GM12892 (cell line): ENCODE data around the gene PADI1. TPM values are rescaled to one million over a fixed set of nuclear protein-coding genes. Genes with fewer than 3 reads are reported as not detected.

Experiments
- DNase-seq: peaks from one replicate; pipeline ENCODE4 v3.0.0; 2011; ENCODE audit not compliant: insufficient read length
- FAIRE-seq: peaks from 2 replicates; lab custom pipeline; 2011; peaks lifted over from hg19 to GRCh38; lab: Jason Lieb, UNC
- POLR2A ChIP-seq: IDR thresholded peaks from 2 replicates; pipeline ENCODE4 v1.6.1; 2011; ENCODE audit warnings: low read depth, low read length, control low read depth
- POLR2AphosphoS5 ChIP-seq: IDR thresholded peaks from 2 replicates; pipeline ENCODE4 v1.6.1; 2011; ENCODE audit warnings: low read depth, low read length, control low read depth
- TAF1 ChIP-seq: IDR thresholded peaks from 2 replicates; pipeline ENCODE4 v1.6.1; 2011; ENCODE audit warnings: low read depth, mild to moderate bottlenecking, control low read depth, low read length, borderline replicate concordance
- polyA plus RNA-seq: library from polyadenylated mRNA; unstranded; fragments of >200 nt; gene quantifications from one replicate; pipeline ENCODE4 v1.2.1, GENCODE V29; 2012; ENCODE audit warnings: missing spikeins, inconsistent platforms; ENCODE audit not compliant: missing spikeins

PADI1 gene, protein sequence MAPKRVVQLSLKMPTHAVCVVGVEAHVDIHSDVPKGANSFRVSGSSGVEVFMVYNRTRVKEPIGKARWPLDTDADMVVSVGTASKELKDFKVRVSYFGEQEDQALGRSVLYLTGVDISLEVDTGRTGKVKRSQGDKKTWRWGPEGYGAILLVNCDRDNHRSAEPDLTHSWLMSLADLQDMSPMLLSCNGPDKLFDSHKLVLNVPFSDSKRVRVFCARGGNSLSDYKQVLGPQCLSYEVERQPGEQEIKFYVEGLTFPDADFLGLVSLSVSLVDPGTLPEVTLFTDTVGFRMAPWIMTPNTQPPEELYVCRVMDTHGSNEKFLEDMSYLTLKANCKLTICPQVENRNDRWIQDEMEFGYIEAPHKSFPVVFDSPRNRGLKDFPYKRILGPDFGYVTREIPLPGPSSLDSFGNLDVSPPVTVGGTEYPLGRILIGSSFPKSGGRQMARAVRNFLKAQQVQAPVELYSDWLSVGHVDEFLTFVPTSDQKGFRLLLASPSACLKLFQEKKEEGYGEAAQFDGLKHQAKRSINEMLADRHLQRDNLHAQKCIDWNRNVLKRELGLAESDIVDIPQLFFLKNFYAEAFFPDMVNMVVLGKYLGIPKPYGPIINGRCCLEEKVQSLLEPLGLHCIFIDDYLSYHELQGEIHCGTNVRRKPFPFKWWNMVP
- not detected for polyA plus RNA-seq

DNA sequence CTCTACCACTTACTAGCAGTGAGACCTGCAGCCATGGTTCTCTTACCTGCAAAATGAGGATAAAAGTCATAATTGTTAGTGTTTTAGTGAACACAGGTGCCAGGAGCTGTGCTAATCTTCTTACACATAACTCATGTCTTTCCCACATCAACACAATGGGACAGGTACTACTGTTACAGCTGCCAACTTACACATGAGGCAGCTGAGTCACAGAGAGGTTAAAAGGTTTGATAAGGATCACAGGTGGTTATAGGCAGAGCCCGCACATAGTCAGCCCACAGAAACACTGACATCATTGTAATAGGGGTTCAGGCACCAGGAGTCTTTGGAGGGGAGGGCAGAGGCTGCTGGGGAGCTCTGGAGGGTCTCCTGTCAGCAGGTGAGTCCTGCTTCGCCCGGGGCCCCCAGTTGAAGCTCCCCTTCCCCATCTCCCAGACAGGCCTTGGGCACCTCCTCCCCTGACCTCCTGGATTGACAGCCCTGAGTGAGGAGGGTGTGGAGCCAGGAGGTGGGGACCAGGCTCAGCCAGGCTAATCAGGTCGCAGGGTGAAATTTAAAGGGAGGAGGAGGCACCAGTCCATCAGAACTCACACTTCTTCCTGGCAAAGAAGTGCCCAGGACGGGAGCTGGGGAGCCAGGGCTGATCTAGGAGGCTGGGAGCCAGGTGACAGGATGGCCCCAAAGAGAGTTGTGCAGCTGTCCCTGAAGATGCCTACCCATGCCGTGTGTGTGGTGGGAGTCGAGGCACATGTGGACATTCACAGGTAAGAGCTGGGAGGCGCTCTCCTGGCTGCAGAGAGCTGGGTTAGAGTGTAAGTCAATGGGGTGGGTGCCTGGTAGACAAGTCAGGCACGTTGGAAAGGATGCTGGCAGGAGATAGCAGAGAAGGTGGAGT is at the start of gene PADI1:
Gene PADI1 (plus strand): TSS at position 583 of the 895 bp plus-strand sequence. CDS start 90 bp downstream, at position 673.
- FAIRE-seq (peak; percentile 5), DNase-seq (no peak)
- TF ChIP-seq POLR2A: no peak
- TF ChIP-seq TAF1: no peak
- TF ChIP-seq POLR2AphosphoS5: no peak

DNA sequence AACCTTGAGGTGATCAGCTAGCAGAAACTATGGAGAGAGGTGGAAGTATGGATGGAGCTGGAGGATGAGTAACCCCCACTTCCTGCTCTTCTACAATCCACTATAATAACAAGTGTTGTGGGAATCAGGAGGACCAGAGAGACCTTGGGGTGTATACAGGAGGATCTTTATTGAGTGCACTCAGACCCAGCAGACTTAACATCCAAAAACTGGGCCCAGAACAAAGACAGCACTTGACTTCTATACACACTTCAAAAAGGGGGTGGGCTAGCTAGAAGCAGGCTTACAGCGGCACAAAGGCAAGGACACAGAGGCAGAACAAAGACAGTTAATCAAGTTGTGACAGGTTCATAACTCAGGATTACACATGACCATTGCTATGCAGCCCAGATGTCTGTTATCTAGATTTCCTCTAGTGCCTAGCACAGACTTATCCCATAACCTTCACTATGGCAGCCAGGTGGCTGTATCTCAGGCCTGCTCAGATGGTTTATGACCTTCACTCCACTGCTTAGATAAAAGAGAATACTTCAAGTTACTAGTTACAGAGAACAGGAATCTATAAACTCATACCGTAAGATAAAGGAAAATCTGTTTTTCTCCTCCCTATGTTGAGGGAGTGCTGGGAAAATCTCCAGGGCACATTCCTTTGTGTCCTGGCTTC is 49.5 kb upstream of the PADI1 start:
- TF ChIP-seq POLR2A: no peak
- TF ChIP-seq POLR2AphosphoS5: no peak
- TF ChIP-seq TAF1: no peak
- FAIRE-seq: no peak
- DNase-seq: no peak

DNA sequence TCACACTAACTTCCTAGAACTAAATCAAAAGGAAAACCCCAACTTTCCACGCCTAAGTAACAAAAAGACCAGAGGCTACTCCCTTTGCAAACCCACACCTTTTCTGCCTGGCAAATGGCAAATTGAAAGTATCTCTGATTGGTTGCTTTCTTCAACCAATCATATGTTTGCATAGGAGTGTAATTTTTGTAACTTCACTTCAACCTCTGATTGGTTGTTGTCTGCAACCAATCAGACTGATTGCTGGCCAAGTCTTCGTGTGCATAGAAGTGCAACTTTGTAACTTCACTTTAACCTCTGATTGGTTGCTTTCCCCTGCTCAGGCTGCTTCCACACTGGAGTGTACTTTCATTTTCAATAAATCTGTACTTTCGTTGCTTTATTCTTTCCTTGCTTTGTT is 48.8 kb upstream of the PADI1 start:
- no peak for TF ChIP-seq POLR2A
- no peak for TF ChIP-seq POLR2AphosphoS5
- no peak for TF ChIP-seq TAF1
- FAIRE-seq (peak; percentile 86), DNase-seq (no peak)

DNA sequence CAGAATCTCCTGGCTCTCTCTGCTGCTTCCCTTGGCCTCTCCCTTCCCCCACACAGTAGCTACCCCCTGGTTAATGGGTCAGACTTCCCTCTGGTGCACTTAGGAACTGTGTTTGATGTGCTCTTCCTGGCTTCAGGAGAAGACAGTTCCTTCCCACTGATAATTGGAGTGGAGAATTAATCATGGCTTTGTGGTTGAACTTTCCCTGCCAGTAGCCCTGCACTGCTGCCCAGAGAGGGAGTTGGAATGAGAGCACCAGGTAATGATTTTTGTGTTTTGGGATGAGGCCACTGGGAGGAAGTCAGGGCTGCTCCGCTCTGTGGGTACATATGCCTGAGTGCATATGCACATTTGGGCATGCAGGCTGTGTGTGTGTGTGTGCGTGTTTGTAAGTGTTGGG is 46.0 kb upstream of the PADI1 start:
- DNase-seq (no peak), FAIRE-seq (no peak)
- no peak for TF ChIP-seq TAF1
- TF ChIP-seq POLR2AphosphoS5: no peak
- TF ChIP-seq POLR2A: no peak

DNA sequence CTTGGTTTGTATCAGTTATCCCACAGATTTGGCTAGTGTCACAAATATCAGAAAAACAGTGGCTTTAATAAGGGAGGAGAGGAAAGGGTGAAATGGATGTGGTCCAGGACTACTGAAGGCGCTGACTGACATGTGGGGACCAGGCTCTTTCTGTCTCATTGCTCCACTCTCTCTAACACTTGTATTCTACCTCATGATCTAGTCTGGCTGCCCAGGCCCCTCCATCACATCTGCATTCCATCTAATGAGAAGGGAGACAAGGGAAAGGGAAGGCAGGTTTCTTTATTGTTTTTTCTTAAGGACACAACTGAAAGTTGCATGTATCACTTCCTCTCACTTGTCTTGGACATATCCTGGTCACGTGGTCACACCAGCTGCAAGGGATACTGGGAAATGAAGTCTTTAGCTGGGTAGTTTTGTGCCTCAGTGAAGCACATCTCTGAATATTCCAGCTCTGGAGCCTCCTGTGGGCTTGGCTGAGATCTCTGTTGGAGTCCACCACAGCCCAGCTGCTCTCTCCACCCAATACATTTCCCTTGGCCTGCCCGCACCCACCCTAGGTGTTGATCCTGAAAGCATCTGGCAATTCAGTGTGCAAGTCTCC is 43.7 kb upstream of the PADI1 start:
- TF ChIP-seq TAF1 (no peak), POLR2AphosphoS5 (no peak), POLR2A (no peak)
- no peak for DNase-seq
- FAIRE-seq: peak; percentile 67

DNA sequence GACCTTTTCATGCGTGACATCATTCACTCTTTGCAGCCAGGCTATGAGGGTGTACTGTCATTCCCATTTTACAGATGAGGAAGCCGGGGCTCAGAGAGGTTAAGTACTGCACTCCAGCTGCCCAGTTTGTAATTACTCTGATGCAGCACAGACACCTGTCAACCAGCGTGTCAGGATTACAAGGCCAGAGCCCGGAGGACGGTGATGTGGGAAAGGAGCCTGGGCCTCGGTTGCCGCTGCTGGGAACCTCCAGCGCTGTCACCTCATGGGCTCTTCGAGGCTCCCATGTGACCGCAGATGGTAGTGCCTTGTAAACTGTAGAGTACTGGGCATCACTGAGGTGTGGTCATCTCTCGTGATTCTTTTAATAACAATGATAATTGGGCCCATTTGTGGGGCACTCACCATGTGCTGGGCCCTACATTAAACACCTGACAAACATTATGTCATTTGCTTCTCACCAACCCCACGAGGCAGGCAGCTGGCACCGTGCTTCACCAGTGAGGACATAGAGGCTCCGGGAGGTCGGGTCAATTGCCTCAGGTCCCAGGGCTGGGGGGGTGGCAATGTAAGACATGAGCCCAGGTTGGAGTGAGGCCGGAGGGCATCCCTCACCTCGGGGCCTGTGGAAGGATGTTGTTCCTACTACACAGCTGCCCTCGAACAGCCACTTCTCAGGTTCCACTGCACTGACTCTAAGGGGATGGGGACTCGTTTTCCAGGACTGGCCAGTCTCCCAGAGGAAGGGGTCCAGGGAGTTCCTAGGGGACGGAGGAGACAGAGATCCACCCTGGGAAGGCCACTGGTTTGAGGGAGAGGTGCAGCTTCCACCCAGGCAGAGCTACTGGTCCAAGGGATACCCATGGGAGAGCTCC is 42.8 kb upstream of the PADI1 start:
- DNase-seq (no peak), FAIRE-seq (no peak)
- no peak for TF ChIP-seq POLR2AphosphoS5

DNA sequence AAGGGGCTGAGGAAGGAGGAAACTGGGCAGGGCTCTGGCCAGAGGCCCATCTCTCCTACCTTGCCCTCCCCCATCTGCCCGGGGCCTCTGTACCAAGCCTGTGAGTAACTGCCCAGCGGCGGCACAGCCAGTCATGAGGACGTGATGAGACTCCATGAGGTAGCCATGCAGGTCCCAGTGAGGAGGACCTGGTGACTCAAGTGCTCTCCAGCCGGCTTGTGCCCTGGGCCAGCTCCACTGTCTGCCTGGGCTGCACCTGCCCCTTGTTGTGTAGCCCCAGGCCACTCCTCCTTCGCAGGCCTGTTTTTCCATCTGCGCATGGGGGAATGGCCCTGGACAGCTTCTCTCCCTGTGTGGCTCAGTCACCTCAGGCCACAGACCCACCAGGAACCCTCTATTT is 42.0 kb upstream of the PADI1 start:
- DNase-seq (no peak), FAIRE-seq (no peak)
- TF ChIP-seq TAF1 (no peak), POLR2A (no peak), POLR2AphosphoS5 (no peak)

DNA sequence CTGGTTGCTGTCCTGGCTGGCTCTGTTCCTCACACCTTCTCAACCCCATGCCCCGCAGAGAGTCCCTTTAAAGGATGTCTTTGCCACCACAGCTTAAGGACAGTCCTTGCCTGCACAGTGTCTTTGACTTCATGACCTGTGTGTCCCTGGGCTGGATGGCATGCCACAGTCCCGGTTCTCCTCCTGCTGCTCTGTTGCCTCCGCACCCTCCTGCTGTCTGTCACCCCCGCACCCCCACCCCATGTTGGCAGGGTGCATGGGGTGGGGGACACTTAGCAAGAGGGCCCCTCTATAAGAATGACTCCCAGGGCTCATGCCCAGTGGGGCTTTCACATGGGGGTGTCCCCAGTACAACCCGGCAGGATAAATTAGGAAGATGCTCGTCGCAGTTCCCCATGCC is 41.6 kb upstream of the PADI1 start:
- no peak for TF ChIP-seq TAF1
- no peak for TF ChIP-seq POLR2A
- TF ChIP-seq POLR2AphosphoS5: no peak
- FAIRE-seq (no peak), DNase-seq (no peak)

DNA sequence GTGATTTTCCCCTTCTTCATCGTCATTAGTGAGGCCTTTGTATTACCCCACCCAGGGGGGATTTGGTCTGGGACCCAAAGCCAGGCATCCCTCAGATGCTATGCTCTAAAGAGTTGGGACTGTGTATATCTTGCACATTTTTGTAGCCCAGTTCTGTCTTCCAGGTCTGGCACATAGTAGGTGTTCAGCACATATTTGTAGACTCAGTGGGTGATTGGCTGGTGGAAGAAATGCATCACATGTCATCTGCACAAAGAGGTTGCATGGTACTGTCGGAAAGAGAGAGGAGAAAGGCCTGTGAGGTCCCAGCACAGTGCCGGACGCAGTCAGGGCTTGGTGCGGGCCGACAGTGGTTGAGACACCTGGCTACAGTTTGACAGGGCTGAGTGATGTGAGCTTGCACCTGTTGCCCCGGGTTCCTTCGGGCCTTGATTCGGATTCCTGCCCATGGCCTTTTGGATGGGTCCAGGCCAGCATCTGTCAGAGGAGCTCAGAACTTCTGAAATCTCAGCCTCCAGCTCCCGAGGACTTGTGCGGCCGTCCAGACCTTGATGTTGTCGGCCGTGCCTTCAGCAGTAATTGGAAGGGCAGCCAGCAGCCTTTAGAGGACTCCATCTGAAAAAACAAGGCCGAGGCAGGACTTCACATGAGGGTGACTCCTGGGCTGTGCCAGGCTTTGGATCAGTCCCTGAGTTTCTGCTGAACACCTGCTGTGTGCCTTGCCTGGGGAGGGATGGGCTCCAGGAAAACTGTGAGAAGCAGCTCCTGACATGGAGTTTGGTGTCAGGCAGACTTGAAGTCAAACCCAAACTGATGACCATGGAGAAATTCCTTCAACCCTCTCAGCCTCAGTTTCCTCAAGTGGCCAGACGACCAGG is 40.9 kb upstream of the PADI1 start:
- DNase-seq: no peak
- no peak for FAIRE-seq
- TF ChIP-seq POLR2AphosphoS5: no peak
- no peak for TF ChIP-seq POLR2A
- TF ChIP-seq TAF1: no peak
